Smooth muscle cell (in vitro differentiated cells): ENCODE data around the gene GNLY. TPM values are rescaled to one million over a fixed set of nuclear protein-coding genes. Genes with fewer than 3 reads are reported as not detected.
"Not testable (repeated sequence)": the region's sequence is repeated elsewhere in the genome, so short reads cannot be mapped to it uniquely, and the experiment has no call there.

ENCODE experiments used
- DNase-seq: peaks from one replicate; lab custom pipeline; 2025; ENCODE audit not compliant: unreplicated experiment; lab: John Stamatoyannopoulos, UW
- H2AFZ ChIP-seq: fragments of 200-600 bp; sonication (generic); 2 replicates; pipeline ENCODE4 v1.6.0; 2016; ENCODE audit warnings: antibody characterized with exemption, low read depth, mild to moderate bottlenecking
- H3F3A ChIP-seq: fragments of 200-600 bp; sonication (generic); 2 replicates; pipeline ENCODE4 v1.6.0; 2017; ENCODE audit warnings: antibody characterized with exemption, low read depth
- H3K27ac ChIP-seq: fragments of 200-600 bp; sonication (generic); 2 replicates; pipeline ENCODE4 v1.5.1; 2016; ENCODE audit warnings: low read depth, mild to moderate bottlenecking
- H3K27me3 ChIP-seq: fragments of 200-600 bp; sonication (generic); 2 replicates; pipeline ENCODE4 v1.6.1; 2016; ENCODE audit warnings: low read depth, mild to moderate bottlenecking
- H3K36me3 ChIP-seq: fragments of 200-600 bp; sonication (generic); 2 replicates; pipeline ENCODE4 v1.5.1; 2016; ENCODE audit warnings: low read depth
- H3K4me1 ChIP-seq: fragments of 200-600 bp; sonication (generic); 2 replicates; pipeline ENCODE4 v1.5.1; 2016; ENCODE audit warnings: low read depth
- H3K4me2 ChIP-seq: fragments of 200-600 bp; sonication (generic); 2 replicates; pipeline ENCODE4 v1.6.0; 2016; ENCODE audit warnings: mild to moderate bottlenecking
- H3K4me3 ChIP-seq: fragments of 200-600 bp; sonication (generic); 2 replicates; pipeline ENCODE4 v1.5.1; 2016; ENCODE audit warnings: mild to moderate bottlenecking
- H3K79me2 ChIP-seq: fragments of 200-600 bp; sonication (generic); 2 replicates; pipeline ENCODE4 v1.6.0; 2016; ENCODE audit warnings: low read depth, mild to moderate bottlenecking
- H3K9ac ChIP-seq: fragments of 200-600 bp; sonication (generic); 2 replicates; pipeline ENCODE4 v1.6.0; 2016; ENCODE audit warnings: low read depth
- H3K9me3 ChIP-seq: fragments of 200-600 bp; sonication (generic); replicated peaks from 2 replicates; pipeline ENCODE4 v1.5.1; 2016; ENCODE audit warnings: low read depth
- H4K20me1 ChIP-seq: fragments of 200-600 bp; sonication (generic); 2 replicates; pipeline ENCODE4 v1.6.0; 2016; ENCODE audit warnings: low read depth
- WGBS: methylation state at CpG from one replicate; pipeline ENCODE4 v1.1.7; 2016; ENCODE audit warnings: low lambda C conversion rate; 5-methylcytosine and 5-hydroxymethylcytosine counted together
- polyA plus RNA-seq: library from polyadenylated mRNA; unstranded; fragments of >200 nt; fragmentation: Nextera tagmentation; extraction: Ambion mirVana; gene quantifications from 2 replicates; pipeline ENCODE4 v1.2.1, GENCODE V29; 2016
- total RNA-seq: library from RNA; depleted of rRNA; stranded (reverse); fragments of >200 nt; gene quantifications from 2 replicates; pipeline ENCODE4 v1.2.3, GENCODE V29; 2014
- TF ChIP-seq, protein P1 (sequence below): fragments of 200-600 bp; sonication (generic); IDR thresholded peaks from 2 replicates; pipeline ENCODE4 v1.5.1; 2017; ENCODE audit warnings: borderline replicate concordance, mild to moderate bottlenecking, antibody characterized with exemption; ENCODE audit not compliant: insufficient read depth, poor library complexity, severe bottlenecking

Gene GNLY
- total and polyA plus RNA-seq, 2 experiments from 2014 or later = not detected

DNA sequence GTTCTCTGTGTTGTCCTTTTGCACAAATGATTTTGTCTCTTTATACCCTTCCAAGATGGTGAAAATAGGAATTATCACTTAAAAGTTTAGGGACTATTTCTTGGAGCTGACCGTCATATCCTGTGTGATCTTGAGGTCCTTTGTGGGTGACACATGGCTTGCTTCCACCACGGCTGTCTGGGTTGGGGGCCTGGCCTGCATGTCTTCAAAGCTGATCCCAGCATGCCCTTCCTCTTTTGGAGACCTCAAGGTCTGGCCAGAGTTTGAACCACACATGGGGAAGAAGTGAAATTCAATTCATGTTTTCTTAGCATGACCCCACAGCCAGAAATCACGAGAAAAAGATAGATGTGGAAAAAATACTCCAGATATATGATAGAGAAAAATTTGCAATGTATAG, 40.2 kb upstream of the GNLY start:
- Histone ChIP-seq H3K4me2 (no peak overlapping the region), H3K9me3 (no peaks in the 10 kb centered on the region), H3K36me3 (no peaks in the 10 kb centered on the region), H2AFZ (no peak overlapping the region), H3K4me1 (peaks cover 4% of the 10 kb centered on the region), H4K20me1 (peaks cover 24% of the 10 kb centered on the region), H3K79me2 (no peaks in the 10 kb centered on the region), H3F3A (peaks cover 11% of the 10 kb centered on the region), H3K9ac (no peak overlapping the region), H3K27ac (no peak overlapping the region), H3K27me3 (no peaks in the 10 kb centered on the region), H3K4me3 (no peak overlapping the region)
- TF ChIP-seq, protein P1, sequence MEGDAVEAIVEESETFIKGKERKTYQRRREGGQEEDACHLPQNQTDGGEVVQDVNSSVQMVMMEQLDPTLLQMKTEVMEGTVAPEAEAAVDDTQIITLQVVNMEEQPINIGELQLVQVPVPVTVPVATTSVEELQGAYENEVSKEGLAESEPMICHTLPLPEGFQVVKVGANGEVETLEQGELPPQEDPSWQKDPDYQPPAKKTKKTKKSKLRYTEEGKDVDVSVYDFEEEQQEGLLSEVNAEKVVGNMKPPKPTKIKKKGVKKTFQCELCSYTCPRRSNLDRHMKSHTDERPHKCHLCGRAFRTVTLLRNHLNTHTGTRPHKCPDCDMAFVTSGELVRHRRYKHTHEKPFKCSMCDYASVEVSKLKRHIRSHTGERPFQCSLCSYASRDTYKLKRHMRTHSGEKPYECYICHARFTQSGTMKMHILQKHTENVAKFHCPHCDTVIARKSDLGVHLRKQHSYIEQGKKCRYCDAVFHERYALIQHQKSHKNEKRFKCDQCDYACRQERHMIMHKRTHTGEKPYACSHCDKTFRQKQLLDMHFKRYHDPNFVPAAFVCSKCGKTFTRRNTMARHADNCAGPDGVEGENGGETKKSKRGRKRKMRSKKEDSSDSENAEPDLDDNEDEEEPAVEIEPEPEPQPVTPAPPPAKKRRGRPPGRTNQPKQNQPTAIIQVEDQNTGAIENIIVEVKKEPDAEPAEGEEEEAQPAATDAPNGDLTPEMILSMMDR = no peak
- no peak for DNase-seq
- WGBS = 76% methylated on average over 3 of the region's 3 CpGs

DNA sequence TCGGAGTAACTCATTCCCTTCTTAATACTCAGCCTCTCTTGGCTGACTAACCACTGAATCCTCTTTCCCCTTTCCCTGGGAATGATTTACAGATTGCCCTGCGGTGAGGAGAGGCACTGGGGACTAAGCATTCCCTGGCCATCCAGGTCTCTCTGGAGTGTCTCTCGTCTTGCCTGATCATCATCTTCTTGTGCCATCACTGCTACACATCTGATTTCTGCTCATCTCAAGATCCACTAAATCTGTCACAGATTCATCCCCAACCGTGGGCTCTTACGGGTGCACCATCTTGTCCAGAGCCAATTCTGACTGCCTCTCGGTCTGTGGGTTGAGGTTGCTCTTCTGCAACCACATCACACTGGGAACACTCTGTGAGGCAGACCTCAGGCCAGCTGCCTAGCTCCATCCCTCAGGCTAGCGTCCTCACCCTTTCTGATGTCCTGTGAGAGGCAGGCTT, 38.2 kb upstream of the GNLY start:
- peaks cover 3% of the 10 kb centered on the region for H3F3A ChIP-seq
- H2AFZ ChIP-seq = no peak overlapping the region
- 83% methylated on average over 7 of the region's 7 CpGs for WGBS
- no peak overlapping the region for H3K9ac ChIP-seq
- peaks cover 16% of the 10 kb centered on the region for H4K20me1 ChIP-seq
- no peak overlapping the region for H3K27ac ChIP-seq
- no peaks in the 10 kb centered on the region for H3K36me3 ChIP-seq
- H3K4me1 ChIP-seq = no peaks in the 10 kb centered on the region
- TF ChIP-seq, protein P1 = no peak
- H3K4me2 ChIP-seq = no peak overlapping the region
- H3K9me3 ChIP-seq = no peaks in the 10 kb centered on the region
- DNase-seq = no peak
- no peaks in the 10 kb centered on the region for H3K79me2 ChIP-seq
- H3K4me3 ChIP-seq = no peak overlapping the region
- H3K27me3 ChIP-seq = no peaks in the 10 kb centered on the region

DNA sequence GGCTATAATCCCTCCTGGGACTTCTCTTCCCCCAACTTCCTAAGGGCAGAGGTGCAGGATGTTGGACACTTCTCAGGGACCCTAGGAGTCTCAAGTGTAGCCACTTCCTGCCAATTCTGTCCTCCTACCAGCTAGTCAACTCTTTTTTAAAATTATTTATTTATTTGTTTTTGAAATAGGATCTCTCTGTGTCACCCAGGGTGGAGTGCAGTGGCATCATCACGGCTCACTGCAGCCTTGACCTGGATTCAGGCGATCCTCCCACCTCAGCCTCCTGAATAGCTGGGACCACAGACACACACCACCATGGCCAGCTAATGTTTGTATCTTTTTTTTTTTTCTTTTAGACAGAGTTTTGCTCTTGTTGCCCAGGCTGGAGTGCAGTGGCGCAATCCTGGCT, 37.7 kb upstream of the GNLY start:
- Histone ChIP-seq H3K4me2 (no peak overlapping the region), H3K79me2 (no peaks in the 10 kb centered on the region), H2AFZ (no peak overlapping the region), H3K27ac (no peak overlapping the region), H3K4me1 (no peaks in the 10 kb centered on the region), H3F3A (peaks cover 3% of the 10 kb centered on the region), H3K9ac (no peak overlapping the region), H3K36me3 (no peaks in the 10 kb centered on the region), H4K20me1 (peaks cover 16% of the 10 kb centered on the region), H3K4me3 (no peak overlapping the region), H3K27me3 (no peaks in the 10 kb centered on the region), H3K9me3 (no peaks in the 10 kb centered on the region)
- DNase-seq = no peak
- TF ChIP-seq, protein P1 = no peak
- 88% methylated on average over 3 of the region's 3 CpGs for WGBS

DNA sequence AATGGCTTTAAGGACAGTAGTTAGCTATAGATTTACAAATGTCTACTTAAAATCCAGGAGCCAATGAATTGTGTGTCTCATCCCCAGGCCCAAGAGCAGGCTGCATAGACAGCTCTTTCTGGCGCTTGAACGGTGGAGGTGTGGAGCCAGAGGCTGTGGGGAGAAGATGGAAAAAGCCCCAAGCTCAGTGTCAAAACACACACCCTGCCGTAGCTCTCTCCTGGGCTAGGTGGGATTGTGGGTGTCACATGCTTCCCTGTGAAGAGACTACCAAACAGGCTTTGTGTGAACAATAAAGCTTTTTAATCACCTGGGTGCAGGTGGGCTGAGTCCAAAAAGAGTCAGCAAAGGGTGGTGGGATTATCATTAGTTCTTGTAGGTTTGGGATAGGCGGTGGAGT, 36.8 kb upstream of the GNLY start:
- H3K4me3 ChIP-seq, H2AFZ ChIP-seq, H3K9me3 ChIP-seq, H3K27me3 ChIP-seq, H3K4me1 ChIP-seq, H3K36me3 ChIP-seq, H3K79me2 ChIP-seq, H3F3A ChIP-seq, H3K4me2 ChIP-seq, H3K9ac ChIP-seq, H3K27ac ChIP-seq, DNase-seq: not testable (repeated sequence)
- 93% methylated on average over 4 of the region's 4 CpGs for WGBS
- peaks cover 11% of the 10 kb centered on the region for H4K20me1 ChIP-seq
